ENCODE data around the gene COL13A1. TPM values are rescaled to one million over a fixed set of nuclear protein-coding genes. Genes with fewer than 3 reads are reported as not detected.

The COL13A1 gene
- total RNA-seq, 4 donors from 2014 or later = 1.2 to 4.2 (median 2.6) TPM

GRCh38 chr10:69810097-69810496 lies 8.4 kb downstream of the COL13A1 start:
- 83% methylated on average over 8 of the region's 9 CpGs for WGBS
- Histone ChIP-seq H3K27me3 (no peaks in the 10 kb centered on the region), H3K4me1 (no peaks in the 10 kb centered on the region), H3K9me3 (no peaks in the 10 kb centered on the region), H3K36me3 (no peaks in the 10 kb centered on the region), H3K27ac (replicated peaks in 1 of 4) (no peak overlapping the region), H3K4me3 (no peak overlapping the region)
- TF ChIP-seq EP300 (IDR thresholded peaks at IDR 0.05) = no peak
- intact Hi-C loops (cut with DNase I) = no loop called here
- no peak for DNase-seq (ENCODE audit: extremely low spot score)

DNA sequence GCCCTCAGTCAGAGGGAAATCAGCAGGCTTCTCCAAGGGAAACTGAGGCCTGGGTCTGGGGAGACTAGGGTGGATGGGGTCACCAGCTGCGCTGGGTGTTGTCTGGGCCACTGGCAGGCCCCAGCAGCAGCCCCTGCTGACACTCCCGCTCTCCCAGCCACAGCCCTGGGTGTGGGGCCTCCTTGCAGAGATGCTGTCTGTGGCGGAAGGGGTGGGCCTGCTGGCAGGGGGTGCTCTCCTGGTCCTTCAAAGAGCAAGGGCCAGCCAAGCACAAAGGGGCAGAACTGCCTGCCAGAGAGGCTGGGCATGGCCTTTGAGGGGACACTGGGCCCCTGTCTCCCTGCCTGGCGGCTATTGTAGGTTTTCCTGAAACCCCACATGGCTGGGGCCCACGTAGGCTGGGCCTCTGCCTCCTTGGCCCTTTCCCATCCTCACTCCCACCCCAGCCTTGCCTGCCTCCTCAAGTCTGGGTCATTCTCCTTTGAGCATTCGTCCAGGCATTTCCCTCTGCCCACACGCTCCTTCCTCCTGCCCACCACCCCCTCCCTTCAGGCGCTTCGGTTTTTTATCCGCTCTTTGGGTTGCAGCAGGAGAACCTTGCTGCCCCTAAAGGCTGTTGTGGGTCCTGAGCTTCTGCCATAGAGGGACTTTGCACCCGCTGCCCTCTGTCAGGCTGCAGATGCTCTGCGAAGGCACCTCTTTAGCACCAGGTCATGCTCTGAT lies 9.1 kb downstream of the COL13A1 start:
- Histone ChIP-seq H3K27me3 (no peaks in the 10 kb centered on the region), H3K27ac (replicated peaks in 1 of 4) (no peak overlapping the region), H3K4me3 (no peak overlapping the region), H3K9me3 (no peaks in the 10 kb centered on the region), H3K36me3 (no peaks in the 10 kb centered on the region), H3K4me1 (no peaks in the 10 kb centered on the region)
- intact Hi-C loops (cut with DNase I) = no loop called here
- TF ChIP-seq, protein P1, sequence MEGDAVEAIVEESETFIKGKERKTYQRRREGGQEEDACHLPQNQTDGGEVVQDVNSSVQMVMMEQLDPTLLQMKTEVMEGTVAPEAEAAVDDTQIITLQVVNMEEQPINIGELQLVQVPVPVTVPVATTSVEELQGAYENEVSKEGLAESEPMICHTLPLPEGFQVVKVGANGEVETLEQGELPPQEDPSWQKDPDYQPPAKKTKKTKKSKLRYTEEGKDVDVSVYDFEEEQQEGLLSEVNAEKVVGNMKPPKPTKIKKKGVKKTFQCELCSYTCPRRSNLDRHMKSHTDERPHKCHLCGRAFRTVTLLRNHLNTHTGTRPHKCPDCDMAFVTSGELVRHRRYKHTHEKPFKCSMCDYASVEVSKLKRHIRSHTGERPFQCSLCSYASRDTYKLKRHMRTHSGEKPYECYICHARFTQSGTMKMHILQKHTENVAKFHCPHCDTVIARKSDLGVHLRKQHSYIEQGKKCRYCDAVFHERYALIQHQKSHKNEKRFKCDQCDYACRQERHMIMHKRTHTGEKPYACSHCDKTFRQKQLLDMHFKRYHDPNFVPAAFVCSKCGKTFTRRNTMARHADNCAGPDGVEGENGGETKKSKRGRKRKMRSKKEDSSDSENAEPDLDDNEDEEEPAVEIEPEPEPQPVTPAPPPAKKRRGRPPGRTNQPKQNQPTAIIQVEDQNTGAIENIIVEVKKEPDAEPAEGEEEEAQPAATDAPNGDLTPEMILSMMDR (IDR thresholded peaks at IDR 0.05) = no peak
- TF ChIP-seq POLR2A (IDR thresholded peaks at IDR 0.05; ENCODE audit: low read depth) (no peak), EP300 (IDR thresholded peaks at IDR 0.05) (no peak), POLR2AphosphoS5 (IDR thresholded peaks at IDR 0.05) (no peak)
- WGBS = 86% methylated on average over 9 of the region's 12 CpGs
- DNase-seq (ENCODE audit: extremely low spot score) = no peak

DNA sequence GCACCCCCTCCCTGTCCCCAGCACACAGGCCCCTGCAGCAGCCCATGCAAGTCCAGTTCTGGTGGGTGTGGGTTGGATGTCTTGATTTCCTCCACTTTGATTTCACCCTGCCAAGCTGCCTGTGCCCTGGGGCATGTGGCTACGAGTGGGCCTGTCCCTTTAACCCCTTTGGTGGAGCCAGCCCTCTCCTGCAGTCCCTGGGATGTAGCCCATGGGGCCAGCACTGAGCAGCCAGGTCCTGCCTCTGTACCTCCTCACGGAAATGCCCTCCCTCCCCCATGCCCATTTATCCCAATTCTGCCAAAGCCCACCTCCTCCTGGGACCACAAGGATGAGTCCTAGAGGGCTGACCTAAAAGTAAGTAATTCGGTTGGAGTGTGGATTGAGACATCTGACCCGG lies 11.9 kb downstream of the COL13A1 start:
- WGBS = 80% methylated on average over 1 of the region's 4 CpGs
- intact Hi-C loops (cut with DNase I) = no loop called here
- Histone ChIP-seq H3K4me1 (no peaks in the 10 kb centered on the region), H3K27ac (replicated peaks in 1 of 4) (no peak overlapping the region), H3K9me3 (no peaks in the 10 kb centered on the region), H3K36me3 (no peaks in the 10 kb centered on the region), H3K4me3 (no peak overlapping the region), H3K27me3 (no peaks in the 10 kb centered on the region)
- TF ChIP-seq POLR2A (IDR thresholded peaks at IDR 0.05; ENCODE audit: low read depth) (no peak), POLR2AphosphoS5 (IDR thresholded peaks at IDR 0.05) (no peak), EP300 (IDR thresholded peaks at IDR 0.05) (no peak)
- TF ChIP-seq, protein P1 (IDR thresholded peaks at IDR 0.05) = no peak
- DNase-seq (ENCODE audit: extremely low spot score) = no peak

- Histone ChIP-seq H3K4me3 (no peak overlapping the region), H3K36me3 (no peaks in the 10 kb centered on the region), H3K4me1 (no peaks in the 10 kb centered on the region), H3K27me3 (no peaks in the 10 kb centered on the region), H3K9me3 (no peaks in the 10 kb centered on the region), H3K27ac (replicated peaks in 1 of 4) (no peak overlapping the region)
- TF ChIP-seq EP300 (IDR thresholded peaks at IDR 0.05) (no peak), POLR2A (IDR thresholded peaks at IDR 0.05; ENCODE audit: low read depth) (no peak), POLR2AphosphoS5 (IDR thresholded peaks at IDR 0.05) (no peak)
- TF ChIP-seq, protein P1 (IDR thresholded peaks at IDR 0.05) = no peak
- intact Hi-C loops (cut with DNase I) = no loop called here
- no peak for DNase-seq (ENCODE audit: extremely low spot score)
- 98% methylated on average over 2 of the region's 2 CpGs for WGBS
Measured at GRCh38 chr10:69814251-69814650, 12.5 kb downstream of the COL13A1 start.

- H3K9me3 ChIP-seq = no peaks in the 10 kb centered on the region
- no peaks in the 10 kb centered on the region for H3K36me3 ChIP-seq
- 87% methylated on average over 4 of the region's 6 CpGs for WGBS
- intact Hi-C loops (cut with DNase I) = no loop called here
- TF ChIP-seq, protein P1 (IDR thresholded peaks at IDR 0.05) = no peak
- TF ChIP-seq EP300 (IDR thresholded peaks at IDR 0.05) (no peak), POLR2AphosphoS5 (IDR thresholded peaks at IDR 0.05) (no peak), POLR2A (IDR thresholded peaks at IDR 0.05; ENCODE audit: low read depth) (no peak)
- H3K4me1 ChIP-seq = no peaks in the 10 kb centered on the region
- H3K27me3 ChIP-seq = no peaks in the 10 kb centered on the region
- no peak for DNase-seq (ENCODE audit: extremely low spot score)
- no peak overlapping the region for H3K4me3 ChIP-seq
- no peak overlapping the region for H3K27ac ChIP-seq (replicated peaks in 1 of 4)
Measured at GRCh38 chr10:69815104-69815503, 13.4 kb downstream of the COL13A1 start.
